ENCODE measurements around the gene PGAP2. TPM values are rescaled to one million over a fixed set of nuclear protein-coding genes. Genes with fewer than 3 reads are reported as not detected.

The PGAP2 gene
- total and polyA plus RNA-seq, 2 donors (not counting 3 experiments of a cell fraction or from before 2014, with no cell fraction given): 18.3 to 34.1 TPM

- no peaks in the 10 kb centered on the region for H3K9me3 ChIP-seq (replicated peaks; ENCODE audit: control insufficient read depth, insufficient read depth, low read length)
- TF ChIP-seq FOS (IDR thresholded peaks at IDR 0.05; ENCODE audit: borderline replicate concordance, insufficient read depth, low read length) (no peak), MYC (IDR thresholded peaks at IDR 0.05; ENCODE audit: low read depth, low read length) (no peak), JUN (IDR thresholded peaks at IDR 0.05; ENCODE audit: borderline replicate concordance, insufficient read depth, insufficient read length, low read depth) (no peak), GATA2 (IDR thresholded peaks at IDR 0.05; ENCODE audit: insufficient read depth, insufficient read length, low read depth, low read length) (no peak), POLR2A (IDR thresholded peaks at IDR 0.05; ENCODE audit: low read depth, low read length) (no peak), POLR2AphosphoS5 (IDR thresholded peaks at IDR 0.05; ENCODE audit: insufficient read depth, low read depth, low read length) (no peak), EZH2 (IDR thresholded peaks at IDR 0.05; ENCODE audit: borderline replicate concordance, low read depth, low read length, severe bottlenecking) (no peak), CTCF (IDR thresholded peaks at IDR 0.05; ENCODE audit: extremely low read depth in 1 of 2, insufficient read depth in 1 of 2, low read depth in 1 of 2, low read length in 2 of 2) (no peak), MAX (IDR thresholded peaks at IDR 0.05; ENCODE audit: insufficient read depth, insufficient read length) (no peak)
- peaks cover 14% of the 10 kb centered on the region for H3K79me2 ChIP-seq (ENCODE audit: control insufficient read depth, insufficient read depth, low read length)
- no peak overlapping the region for H3K9ac ChIP-seq (replicated peaks; ENCODE audit: extremely low read depth, insufficient read depth, low read length)
- dilution Hi-C loops (cut with MboI; ENCODE audit: extremely low pct_ligation_motif_present, low sequenced_read_pairs): loop anchor here (25.0 kb wide), 1 partner anchor 195 kb away; no protein-coding TSS in a partner anchor
- H4K20me1 ChIP-seq (replicated peaks; ENCODE audit: control insufficient read depth, extremely low read depth, insufficient read depth, low read length): no peaks in the 10 kb centered on the region
- no peaks in the 10 kb centered on the region for H3K27me3 ChIP-seq (ENCODE audit: control insufficient read depth in 2 of 2, insufficient read depth in 2 of 2, low read length in 2 of 2)
- POLR2A ChIA-PET: interaction anchor here (0.7 kb wide), 1 partner anchor 14 kb away, joined by 5 read pairs; no protein-coding TSS in a partner anchor
- H2AFZ ChIP-seq (ENCODE audit: low read depth, low read length): no peak overlapping the region
- intact Hi-C loops (cut with micrococcal nuclease): loop anchor here (1.0 kb wide), 2 partner anchors 13 to 129 kb away; no protein-coding TSS in a partner anchor
- H3K9me1 ChIP-seq (replicated peaks; ENCODE audit: control insufficient read depth, extremely low read depth, insufficient read depth, low read length): no peaks in the 10 kb centered on the region
- DNase-seq (ENCODE audit: low read depth, low spot score): no peak
- H3K4me1 ChIP-seq (ENCODE audit: control insufficient read depth, extremely low read depth, insufficient read depth, low read length): peaks cover 39% of the 10 kb centered on the region
- FAIRE-seq: no peak
- peak overlapping the region; percentile 68 for H3K4me2 ChIP-seq (ENCODE audit: insufficient read depth, low read length)
- CTCF ChIA-PET: interaction anchor here (0.5 to 2.6 kb wide), 10 partner anchors 9 to 267 kb away, joined by 3 to 35 read pairs (median 5); partner anchors contain the start of gene STIM1
- no peaks in the 10 kb centered on the region for H3K36me3 ChIP-seq (ENCODE audit: control insufficient read depth in 2 of 2, extremely low read depth in 1 of 2, insufficient read depth in 2 of 2, low read length in 2 of 2)
- no TSS peak for BruUV-seq (replicated peaks)
- H3K4me3 ChIP-seq (replicated peaks in 1 of 3; ENCODE audit: insufficient read depth in 1 of 3, low read depth in 1 of 3, low read length in 3 of 3): no peak overlapping the region
- H3K27ac ChIP-seq (ENCODE audit: insufficient read depth, low read depth, low read length): peak overlapping the region; percentile 78
These were observed 58.5 kb downstream of the PGAP2 start for GRCh38 chr11:3866836-3867208.

Data from endothelial cell of umbilical vein (primary cell).